Measurements from ENCODE around the gene SMARCC1.

DNA sequence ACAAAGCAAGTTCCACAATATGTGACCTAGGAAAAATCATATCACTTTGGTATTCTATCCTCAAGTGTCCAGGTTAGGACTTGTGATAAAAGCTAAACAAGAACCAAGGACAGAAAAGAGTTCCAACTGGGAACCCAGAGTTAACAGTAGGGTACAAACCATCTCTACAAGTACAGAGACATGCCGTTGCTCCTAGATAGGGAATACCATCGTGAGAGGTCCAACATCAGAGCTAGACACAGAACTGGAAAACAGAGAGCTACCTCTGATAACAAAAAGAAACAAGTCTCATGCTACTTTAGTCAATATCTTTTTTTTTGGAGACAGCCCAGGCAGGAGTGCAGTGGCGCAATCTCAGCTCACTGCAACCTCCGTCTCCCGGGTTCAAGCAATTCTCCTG lies 37.8 kb downstream of the SMARCC1 start:
- TF ChIP-seq, protein P1, sequence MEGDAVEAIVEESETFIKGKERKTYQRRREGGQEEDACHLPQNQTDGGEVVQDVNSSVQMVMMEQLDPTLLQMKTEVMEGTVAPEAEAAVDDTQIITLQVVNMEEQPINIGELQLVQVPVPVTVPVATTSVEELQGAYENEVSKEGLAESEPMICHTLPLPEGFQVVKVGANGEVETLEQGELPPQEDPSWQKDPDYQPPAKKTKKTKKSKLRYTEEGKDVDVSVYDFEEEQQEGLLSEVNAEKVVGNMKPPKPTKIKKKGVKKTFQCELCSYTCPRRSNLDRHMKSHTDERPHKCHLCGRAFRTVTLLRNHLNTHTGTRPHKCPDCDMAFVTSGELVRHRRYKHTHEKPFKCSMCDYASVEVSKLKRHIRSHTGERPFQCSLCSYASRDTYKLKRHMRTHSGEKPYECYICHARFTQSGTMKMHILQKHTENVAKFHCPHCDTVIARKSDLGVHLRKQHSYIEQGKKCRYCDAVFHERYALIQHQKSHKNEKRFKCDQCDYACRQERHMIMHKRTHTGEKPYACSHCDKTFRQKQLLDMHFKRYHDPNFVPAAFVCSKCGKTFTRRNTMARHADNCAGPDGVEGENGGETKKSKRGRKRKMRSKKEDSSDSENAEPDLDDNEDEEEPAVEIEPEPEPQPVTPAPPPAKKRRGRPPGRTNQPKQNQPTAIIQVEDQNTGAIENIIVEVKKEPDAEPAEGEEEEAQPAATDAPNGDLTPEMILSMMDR (IDR thresholded peaks at IDR 0.05 in 2 of 3, conservative IDR thresholded peaks at IDR 0.05 in 1 of 3; ENCODE audit: borderline replicate concordance in 1 of 3, insufficient read depth in 1 of 3, low read depth in 2 of 3, low read length in 2 of 3), result no peak
- TF ChIP-seq SIN3A (IDR thresholded peaks at IDR 0.05; ENCODE audit: low read depth) (no peak), POLR2AphosphoS5 (IDR thresholded peaks at IDR 0.05; ENCODE audit: low read depth, low read length) (no peak), POLR2A (IDR thresholded peaks at IDR 0.05; ENCODE audit: borderline replicate concordance, extremely low read depth, insufficient read depth, insufficient read length) (no peak), TCF7L2 (IDR thresholded peaks at IDR 0.05; ENCODE audit: borderline replicate concordance, extremely low read depth, insufficient read depth, insufficient read length) (no peak)
- TF ChIP-seq, protein P2, sequence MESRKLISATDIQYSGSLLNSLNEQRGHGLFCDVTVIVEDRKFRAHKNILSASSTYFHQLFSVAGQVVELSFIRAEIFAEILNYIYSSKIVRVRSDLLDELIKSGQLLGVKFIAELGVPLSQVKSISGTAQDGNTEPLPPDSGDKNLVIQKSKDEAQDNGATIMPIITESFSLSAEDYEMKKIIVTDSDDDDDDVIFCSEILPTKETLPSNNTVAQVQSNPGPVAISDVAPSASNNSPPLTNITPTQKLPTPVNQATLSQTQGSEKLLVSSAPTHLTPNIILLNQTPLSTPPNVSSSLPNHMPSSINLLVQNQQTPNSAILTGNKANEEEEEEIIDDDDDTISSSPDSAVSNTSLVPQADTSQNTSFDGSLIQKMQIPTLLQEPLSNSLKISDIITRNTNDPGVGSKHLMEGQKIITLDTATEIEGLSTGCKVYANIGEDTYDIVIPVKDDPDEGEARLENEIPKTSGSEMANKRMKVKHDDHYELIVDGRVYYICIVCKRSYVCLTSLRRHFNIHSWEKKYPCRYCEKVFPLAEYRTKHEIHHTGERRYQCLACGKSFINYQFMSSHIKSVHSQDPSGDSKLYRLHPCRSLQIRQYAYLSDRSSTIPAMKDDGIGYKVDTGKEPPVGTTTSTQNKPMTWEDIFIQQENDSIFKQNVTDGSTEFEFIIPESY (IDR thresholded peaks at IDR 0.05; ENCODE audit: extremely low read depth, insufficient replicate concordance, low read length), result no peak
- TF ChIP-seq, protein P3, sequence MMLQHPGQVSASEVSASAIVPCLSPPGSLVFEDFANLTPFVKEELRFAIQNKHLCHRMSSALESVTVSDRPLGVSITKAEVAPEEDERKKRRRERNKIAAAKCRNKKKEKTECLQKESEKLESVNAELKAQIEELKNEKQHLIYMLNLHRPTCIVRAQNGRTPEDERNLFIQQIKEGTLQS (IDR thresholded peaks at IDR 0.05), result no peak
- TF ChIP-seq, protein P4, sequence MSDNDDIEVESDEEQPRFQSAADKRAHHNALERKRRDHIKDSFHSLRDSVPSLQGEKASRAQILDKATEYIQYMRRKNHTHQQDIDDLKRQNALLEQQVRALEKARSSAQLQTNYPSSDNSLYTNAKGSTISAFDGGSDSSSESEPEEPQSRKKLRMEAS (IDR thresholded peaks at IDR 0.05), result no peak
